ENCODE data around the gene MAFB.

MAFB gene

DNA sequence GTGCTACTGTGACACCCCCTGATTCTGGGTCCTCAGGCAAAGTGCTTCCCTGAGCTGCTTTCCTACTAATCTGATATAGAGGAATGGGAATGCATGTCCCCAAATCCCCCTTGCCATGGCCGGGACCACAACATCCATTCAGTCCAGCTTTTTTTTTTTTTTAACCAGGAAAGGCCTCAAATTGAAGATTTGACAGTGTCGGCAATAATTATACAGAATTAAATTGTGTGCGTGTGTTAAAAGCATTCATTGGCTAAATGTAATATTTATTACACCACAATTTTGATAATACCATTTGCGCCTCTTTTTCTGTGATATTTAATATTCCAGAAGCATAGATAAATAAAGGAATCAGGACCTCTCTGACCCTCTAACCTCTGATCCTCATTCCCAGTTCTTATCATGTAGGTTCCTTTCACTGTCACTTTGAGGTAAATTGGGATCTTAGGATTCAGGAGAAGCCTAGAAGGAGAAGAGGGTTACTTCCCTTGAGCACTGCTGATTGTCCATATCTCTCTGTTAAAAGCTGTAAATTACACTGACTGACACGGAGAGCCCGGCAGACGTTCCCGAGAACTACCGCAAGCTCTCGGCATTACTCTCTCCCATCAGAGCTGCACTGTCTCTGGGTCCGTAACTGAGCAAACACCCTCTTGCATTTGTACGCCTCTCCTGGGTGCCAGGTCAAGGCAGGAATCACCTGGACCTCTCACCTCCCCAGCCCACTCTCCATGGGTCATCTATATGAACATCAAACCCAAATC lies 29.4 kb upstream of the MAFB start:
- no peaks in the 10 kb centered on the region for H3K4me1 ChIP-seq (ENCODE audit: control insufficient read depth, insufficient read depth, low read length)
- H3K36me3 ChIP-seq (ENCODE audit: control insufficient read depth, insufficient read depth, low read length): no peaks in the 10 kb centered on the region
- H3K27ac ChIP-seq (ENCODE audit: insufficient read depth, low read depth, low read length, poor library complexity, severe bottlenecking): no peak overlapping the region
- no peaks in the 10 kb centered on the region for H3K9me3 ChIP-seq (ENCODE audit: control insufficient read depth, low read length)
- no peak overlapping the region for H3K4me3 ChIP-seq (ENCODE audit: insufficient read depth, low read depth, low read length)
- H3K27me3 ChIP-seq (ENCODE audit: control insufficient read depth, insufficient read depth, low read length, poor library complexity, severe bottlenecking): no peaks in the 10 kb centered on the region
- WGBS, 2 experiments: 91 to 93% methylated on average over 10 of the region's 12 CpGs

DNA sequence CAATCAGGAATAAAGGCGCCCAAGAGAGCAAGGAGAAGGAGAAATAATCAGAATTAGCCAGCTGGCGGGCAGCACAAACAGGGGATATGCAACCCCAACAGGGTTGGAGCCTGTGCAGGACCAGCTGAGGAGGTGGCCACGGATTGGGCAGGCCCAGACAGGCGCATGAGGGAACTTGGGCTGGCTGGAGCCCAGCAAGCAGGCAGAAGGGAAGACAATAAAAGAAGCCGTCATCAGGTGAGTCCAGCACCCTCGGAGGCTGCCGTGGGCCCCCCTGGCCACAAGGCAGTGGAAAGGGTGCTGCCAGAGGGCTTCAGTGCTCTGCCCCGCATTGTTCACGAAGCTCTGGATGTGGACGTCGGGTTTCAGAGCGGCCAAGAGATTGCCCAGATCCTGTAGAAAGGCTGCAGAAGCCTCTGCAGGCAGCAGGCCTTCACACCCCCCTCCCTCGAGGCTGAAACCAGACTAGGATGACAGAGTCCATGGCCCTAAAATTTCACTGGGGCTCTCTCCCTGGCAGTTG lies 28.4 kb upstream of the MAFB start:
- Histone ChIP-seq H3K4me1 (ENCODE audit: control insufficient read depth, insufficient read depth, low read length) (no peaks in the 10 kb centered on the region), H3K27me3 (ENCODE audit: control insufficient read depth, insufficient read depth, low read length, poor library complexity, severe bottlenecking) (no peaks in the 10 kb centered on the region), H3K9me3 (ENCODE audit: control insufficient read depth, low read length) (no peaks in the 10 kb centered on the region), H3K4me3 (ENCODE audit: insufficient read depth, low read depth, low read length) (no peak overlapping the region), H3K36me3 (ENCODE audit: control insufficient read depth, insufficient read depth, low read length) (no peaks in the 10 kb centered on the region), H3K27ac (ENCODE audit: insufficient read depth, low read depth, low read length, poor library complexity, severe bottlenecking) (no peak overlapping the region)
- 92 to 93% methylated on average over 13 of the region's 13 CpGs for WGBS, 2 experiments

DNA sequence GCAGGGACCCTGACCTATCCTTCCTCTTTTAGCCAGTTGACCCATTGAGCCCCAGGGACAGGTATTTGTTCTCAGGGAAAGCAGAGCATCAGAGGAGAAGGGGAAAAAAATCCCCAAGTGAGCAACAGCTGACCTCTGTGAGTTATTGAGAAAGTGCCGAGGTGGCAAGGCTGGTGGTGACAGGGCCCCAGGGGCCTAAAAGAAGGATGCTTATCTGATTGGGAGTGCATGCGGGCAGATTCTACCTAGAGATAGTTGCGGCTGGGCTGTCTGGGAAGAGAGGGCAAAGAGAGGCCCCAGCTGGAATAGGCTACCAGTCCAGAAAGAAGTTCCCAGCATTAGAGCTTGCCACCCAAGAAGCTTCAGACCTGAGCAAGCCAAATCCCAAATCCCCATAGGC lies 26.5 kb upstream of the MAFB start:
- peaks cover 5% of the 10 kb centered on the region for H3K4me1 ChIP-seq (ENCODE audit: control insufficient read depth, insufficient read depth, low read length)
- H3K27ac ChIP-seq (ENCODE audit: insufficient read depth, low read depth, low read length, poor library complexity, severe bottlenecking): no peak overlapping the region
- WGBS, 2 experiments: 91 to 93% methylated on average over 3 of the region's 3 CpGs
- H3K9me3 ChIP-seq (ENCODE audit: control insufficient read depth, low read length): no peaks in the 10 kb centered on the region
- H3K4me3 ChIP-seq (ENCODE audit: insufficient read depth, low read depth, low read length): no peak overlapping the region
- H3K27me3 ChIP-seq (ENCODE audit: control insufficient read depth, insufficient read depth, low read length, poor library complexity, severe bottlenecking): no peaks in the 10 kb centered on the region
- no peaks in the 10 kb centered on the region for H3K36me3 ChIP-seq (ENCODE audit: control insufficient read depth, insufficient read depth, low read length)

DNA sequence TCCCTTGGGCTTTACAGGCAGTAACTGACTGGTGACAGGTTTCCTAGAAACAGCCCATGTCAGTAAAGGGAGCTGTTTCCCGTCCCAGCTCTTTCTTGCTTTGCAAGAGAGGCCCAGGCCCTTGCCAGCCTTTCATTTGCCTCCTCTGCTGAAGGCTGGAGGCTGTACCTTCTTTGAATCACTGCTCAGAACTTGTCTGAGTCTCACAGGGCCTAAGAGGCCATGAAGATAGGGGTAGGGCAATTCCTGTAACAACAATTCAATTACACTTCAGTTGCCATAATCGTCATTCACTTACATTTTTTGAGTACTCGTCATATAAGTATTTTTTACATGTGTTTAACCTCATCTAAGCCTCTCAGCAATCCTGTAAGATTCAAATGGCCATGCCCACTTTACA lies 25.9 kb upstream of the MAFB start:
- Histone ChIP-seq H3K4me3 (ENCODE audit: insufficient read depth, low read depth, low read length) (no peak overlapping the region), H3K36me3 (ENCODE audit: control insufficient read depth, insufficient read depth, low read length) (no peaks in the 10 kb centered on the region), H3K27me3 (ENCODE audit: control insufficient read depth, insufficient read depth, low read length, poor library complexity, severe bottlenecking) (no peaks in the 10 kb centered on the region), H3K9me3 (ENCODE audit: control insufficient read depth, low read length) (no peaks in the 10 kb centered on the region), H3K27ac (ENCODE audit: insufficient read depth, low read depth, low read length, poor library complexity, severe bottlenecking) (no peak overlapping the region), H3K4me1 (ENCODE audit: control insufficient read depth, insufficient read depth, low read length) (peaks cover 5% of the 10 kb centered on the region)
- WGBS, 2 experiments: 84 to 85% methylated on average over 3 of the region's 3 CpGs

DNA sequence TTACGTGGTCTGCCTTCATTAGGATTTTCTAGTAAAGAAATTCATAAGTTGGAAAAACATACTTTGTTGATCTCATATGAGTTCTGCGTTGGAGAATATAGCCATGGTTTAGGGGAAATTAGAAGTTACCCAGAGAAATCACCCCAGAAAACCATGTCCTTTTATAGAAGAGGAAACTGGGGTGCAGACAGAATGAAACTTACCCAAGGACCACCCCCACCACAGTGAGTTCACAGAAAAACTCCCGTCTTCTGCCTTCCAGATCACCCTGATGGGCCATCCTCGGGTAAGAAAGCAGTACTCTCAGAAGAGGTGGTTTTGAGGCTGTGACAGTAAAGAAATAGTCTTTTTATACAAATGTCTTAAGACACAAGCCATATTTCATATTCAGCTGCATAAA lies 25.1 kb upstream of the MAFB start:
- no peaks in the 10 kb centered on the region for H3K36me3 ChIP-seq (ENCODE audit: control insufficient read depth, insufficient read depth, low read length)
- H3K27ac ChIP-seq (ENCODE audit: insufficient read depth, low read depth, low read length, poor library complexity, severe bottlenecking): no peak overlapping the region
- H3K4me1 ChIP-seq (ENCODE audit: control insufficient read depth, insufficient read depth, low read length): peaks cover 5% of the 10 kb centered on the region
- no peaks in the 10 kb centered on the region for H3K27me3 ChIP-seq (ENCODE audit: control insufficient read depth, insufficient read depth, low read length, poor library complexity, severe bottlenecking)
- H3K9me3 ChIP-seq (ENCODE audit: control insufficient read depth, low read length): no peaks in the 10 kb centered on the region
- no peak overlapping the region for H3K4me3 ChIP-seq (ENCODE audit: insufficient read depth, low read depth, low read length)
- 98 to 100% methylated on average over 4 of the region's 4 CpGs for WGBS, 2 experiments

DNA sequence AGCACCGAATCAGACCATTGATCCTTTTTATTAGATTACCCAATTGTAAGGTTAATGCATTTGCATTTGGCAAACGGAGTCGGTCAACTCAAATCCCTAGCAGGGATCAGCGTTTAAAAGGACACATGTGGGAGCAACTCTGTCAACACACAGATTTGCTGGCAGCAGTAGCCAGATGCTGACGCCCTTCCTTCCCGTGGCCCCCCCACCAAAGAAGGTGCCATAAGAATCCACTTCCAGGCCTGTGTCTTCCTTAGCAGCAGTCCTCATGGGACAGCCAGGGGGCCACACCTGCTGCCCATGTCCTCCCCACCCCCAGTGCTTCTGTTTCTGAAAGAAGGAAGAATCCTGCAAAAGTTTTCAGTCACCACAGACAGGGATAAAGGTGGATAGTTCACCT lies 24.5 kb upstream of the MAFB start:
- Histone ChIP-seq H3K4me3 (ENCODE audit: insufficient read depth, low read depth, low read length) (no peak overlapping the region), H3K4me1 (ENCODE audit: control insufficient read depth, insufficient read depth, low read length) (peaks cover 5% of the 10 kb centered on the region), H3K36me3 (ENCODE audit: control insufficient read depth, insufficient read depth, low read length) (no peaks in the 10 kb centered on the region), H3K9me3 (ENCODE audit: control insufficient read depth, low read length) (no peaks in the 10 kb centered on the region), H3K27me3 (ENCODE audit: control insufficient read depth, insufficient read depth, low read length, poor library complexity, severe bottlenecking) (no peaks in the 10 kb centered on the region), H3K27ac (ENCODE audit: insufficient read depth, low read depth, low read length, poor library complexity, severe bottlenecking) (no peak overlapping the region)
- WGBS, 2 experiments: 87 to 89% methylated on average over 6 of the region's 6 CpGs

DNA sequence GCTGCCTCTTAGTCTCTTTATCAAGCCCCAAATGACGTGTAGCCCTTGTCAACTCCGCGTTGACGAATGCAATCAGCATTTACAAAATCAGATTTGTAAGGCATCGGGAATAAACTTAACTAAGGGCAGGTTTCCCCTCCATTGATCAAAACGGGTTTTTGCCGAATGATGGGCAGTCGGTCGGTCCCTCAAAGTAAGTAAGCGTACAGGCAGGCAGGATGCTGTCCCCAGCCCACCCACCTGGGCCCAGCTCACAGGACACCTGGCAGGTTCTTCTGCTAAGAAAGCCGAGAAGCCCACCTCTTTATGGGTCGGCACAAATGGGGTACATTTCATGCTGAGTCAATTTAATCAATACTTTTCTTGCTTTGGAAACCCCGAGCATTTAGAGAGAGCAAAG lies 22.0 kb upstream of the MAFB start:
- Histone ChIP-seq H3K4me1 (ENCODE audit: control insufficient read depth, insufficient read depth, low read length) (peaks cover 18% of the 10 kb centered on the region), H3K9me3 (ENCODE audit: control insufficient read depth, low read length) (no peaks in the 10 kb centered on the region), H3K4me3 (ENCODE audit: insufficient read depth, low read depth, low read length) (no peak overlapping the region), H3K27ac (ENCODE audit: insufficient read depth, low read depth, low read length, poor library complexity, severe bottlenecking) (no peak overlapping the region), H3K36me3 (ENCODE audit: control insufficient read depth, insufficient read depth, low read length) (no peaks in the 10 kb centered on the region), H3K27me3 (ENCODE audit: control insufficient read depth, insufficient read depth, low read length, poor library complexity, severe bottlenecking) (no peaks in the 10 kb centered on the region)
- WGBS, 2 experiments: 81 to 87% methylated on average over 13 of the region's 13 CpGs

DNA sequence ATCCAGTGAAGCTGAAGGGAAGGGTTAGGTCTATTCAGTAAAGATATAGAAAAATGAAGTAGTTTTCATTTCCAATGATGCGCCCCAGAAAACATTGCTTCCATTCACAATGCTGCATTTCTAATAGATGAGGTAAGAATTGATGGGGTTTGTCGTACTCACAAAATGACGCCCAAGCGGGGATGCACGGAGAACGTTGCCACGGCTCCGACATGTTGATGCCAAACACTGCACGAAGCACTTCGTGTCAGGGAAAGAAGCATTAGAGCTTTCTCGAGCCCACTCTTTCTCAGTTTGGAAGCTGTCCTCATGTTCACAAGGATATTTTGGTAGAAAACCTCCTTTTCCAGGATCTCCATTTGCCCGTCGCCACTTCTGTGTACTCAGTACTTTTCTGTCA lies 21.6 kb upstream of the MAFB start:
- H3K4me1 ChIP-seq (ENCODE audit: control insufficient read depth, insufficient read depth, low read length): peaks cover 21% of the 10 kb centered on the region
- H3K4me3 ChIP-seq (ENCODE audit: insufficient read depth, low read depth, low read length): no peak overlapping the region
- H3K9me3 ChIP-seq (ENCODE audit: control insufficient read depth, low read length): no peaks in the 10 kb centered on the region
- no peaks in the 10 kb centered on the region for H3K27me3 ChIP-seq (ENCODE audit: control insufficient read depth, insufficient read depth, low read length, poor library complexity, severe bottlenecking)
- 93 to 94% methylated on average over 13 of the region's 13 CpGs for WGBS, 2 experiments
- H3K36me3 ChIP-seq (ENCODE audit: control insufficient read depth, insufficient read depth, low read length): no peaks in the 10 kb centered on the region
- H3K27ac ChIP-seq (ENCODE audit: insufficient read depth, low read depth, low read length, poor library complexity, severe bottlenecking): no peak overlapping the region

DNA sequence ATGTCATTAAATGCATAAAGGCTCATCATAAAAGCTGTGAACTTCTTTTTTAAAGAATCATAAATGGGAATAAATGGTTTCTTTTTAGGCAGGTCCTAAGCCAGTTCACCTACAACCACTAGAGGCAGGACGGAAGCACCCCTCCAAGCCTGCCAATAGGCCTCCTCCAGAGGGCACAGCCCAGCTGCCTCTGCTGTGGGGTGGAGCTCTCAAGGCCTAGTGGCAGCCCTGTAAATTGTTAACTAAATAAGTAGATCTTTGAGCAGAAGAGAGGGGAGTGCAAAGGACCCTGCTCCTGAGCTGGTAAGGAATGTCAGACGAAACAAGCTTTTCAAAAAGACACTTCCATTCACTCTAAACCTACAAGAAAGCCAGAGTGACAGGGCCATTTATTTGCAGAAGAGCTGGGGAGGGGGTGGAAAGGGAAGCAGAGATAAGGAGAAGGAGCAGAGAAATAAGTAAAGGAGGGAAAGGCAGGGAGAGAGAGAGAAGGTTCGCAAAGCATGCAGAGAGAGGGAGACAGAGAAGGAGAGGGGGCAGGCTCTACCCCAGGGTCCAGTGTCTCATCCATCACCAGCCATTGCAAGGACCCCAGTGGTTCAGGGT lies 18.0 kb upstream of the MAFB start:
- Histone ChIP-seq H3K36me3 (ENCODE audit: control insufficient read depth, insufficient read depth, low read length) (no peaks in the 10 kb centered on the region), H3K27ac (ENCODE audit: insufficient read depth, low read depth, low read length, poor library complexity, severe bottlenecking) (no peak overlapping the region), H3K4me3 (ENCODE audit: insufficient read depth, low read depth, low read length) (no peak overlapping the region), H3K4me1 (ENCODE audit: control insufficient read depth, insufficient read depth, low read length) (peaks cover 28% of the 10 kb centered on the region), H3K9me3 (ENCODE audit: control insufficient read depth, low read length) (no peaks in the 10 kb centered on the region), H3K27me3 (ENCODE audit: control insufficient read depth, insufficient read depth, low read length, poor library complexity, severe bottlenecking) (no peaks in the 10 kb centered on the region)
- WGBS, 2 experiments: 11 to 23% methylated on average over 2 to 3 of the region's 3 CpGs

DNA sequence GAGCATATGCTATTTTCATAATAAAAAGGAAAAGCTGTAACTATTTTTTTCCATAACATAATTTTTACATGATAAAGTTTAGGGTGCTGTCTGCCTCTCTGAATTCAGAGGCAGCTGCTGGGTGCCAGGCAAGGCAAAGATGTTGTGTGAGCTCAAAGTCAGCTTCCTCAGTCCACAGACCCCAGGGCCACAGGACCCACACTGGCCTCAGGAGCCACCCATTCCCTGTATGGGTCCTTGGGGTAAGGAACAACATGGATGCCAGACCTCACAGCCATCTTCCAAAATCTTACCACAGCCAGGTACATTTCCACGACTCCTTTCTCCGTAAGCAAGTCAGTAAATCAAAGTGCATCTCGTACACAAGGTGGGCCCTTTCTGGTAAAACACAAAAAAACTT lies 16.4 kb upstream of the MAFB start:
- no peaks in the 10 kb centered on the region for H3K9me3 ChIP-seq (ENCODE audit: control insufficient read depth, low read length)
- 89 to 92% methylated on average over 3 of the region's 3 CpGs for WGBS, 2 experiments
- H3K4me1 ChIP-seq (ENCODE audit: control insufficient read depth, insufficient read depth, low read length): peaks cover 23% of the 10 kb centered on the region
- H3K27ac ChIP-seq (ENCODE audit: insufficient read depth, low read depth, low read length, poor library complexity, severe bottlenecking): no peak overlapping the region
- H3K36me3 ChIP-seq (ENCODE audit: control insufficient read depth, insufficient read depth, low read length): no peaks in the 10 kb centered on the region
- H3K27me3 ChIP-seq (ENCODE audit: control insufficient read depth, insufficient read depth, low read length, poor library complexity, severe bottlenecking): no peaks in the 10 kb centered on the region
- no peak overlapping the region for H3K4me3 ChIP-seq (ENCODE audit: insufficient read depth, low read depth, low read length)
